NCI-H2107 (cell line): Measurements from ENCODE around the gene SCYGR4.
"Not testable (repeated sequence)": the region's sequence is repeated elsewhere in the genome, so short reads cannot be mapped to it uniquely, and the experiment has no call there.

Experiments used
- DNase-seq: peaks from one replicate; lab custom pipeline; 2025; lab: John Stamatoyannopoulos, UW

The SCYGR4 gene

DNA sequence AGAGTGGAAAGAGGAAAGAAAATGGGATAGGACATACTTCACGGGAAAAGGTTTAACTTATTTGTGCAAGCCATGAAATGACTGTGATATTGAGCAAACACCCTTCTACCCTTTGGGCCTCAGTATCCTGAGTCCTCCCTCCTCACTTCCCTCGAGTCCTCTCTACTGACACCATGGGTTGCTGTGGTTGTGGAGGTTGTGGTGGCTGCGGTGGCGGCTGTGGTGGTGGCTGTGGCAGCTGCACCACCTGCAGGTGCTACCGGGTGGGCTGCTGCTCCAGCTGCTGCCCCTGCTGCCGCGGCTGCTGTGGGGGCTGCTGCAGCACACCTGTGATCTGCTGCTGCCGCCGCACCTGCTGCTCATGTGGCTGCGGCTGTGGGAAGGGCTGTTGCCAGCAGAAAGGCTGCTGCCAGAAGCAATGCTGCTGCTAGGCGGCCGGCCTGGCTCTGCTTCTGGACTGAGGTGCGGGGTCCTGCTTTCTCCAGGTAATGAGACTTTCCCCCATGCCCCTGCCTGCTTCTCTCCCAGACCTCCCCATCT, 49.4 kb downstream of the SCYGR4 start, which contains the start of gene SCYGR5:
Gene SCYGR5, plus strand, starts transcription at position 174 of the 540 bp plus-strand sequence. Its CDS starts 0 bp downstream, at position 174.
- not testable (repeated sequence) for DNase-seq
